Liver (tissue), 3 donors: ENCODE data around the gene TAF1C.

Experiments used
- EGR1 ChIP-seq, 2 donors: IDR thresholded peaks; 2 replicates each; pipeline ENCODE4 v1.6.1; 2016 to 2018; ENCODE audit warnings: antibody characterized with exemption in 2 of 2, low read depth in 2 of 2
- GABPA ChIP-seq, 2 donors: IDR thresholded peaks in 1 of 2; conservative IDR thresholded peaks in 1 of 2; 2 replicates each; pipeline ENCODE4 v1.6.1; 2016; ENCODE audit warnings: antibody characterized with exemption in 2 of 2, mild to moderate bottlenecking in 1 of 2, moderate library complexity in 1 of 2
- JUND ChIP-seq, 2 donors: IDR thresholded peaks; 2 replicates each; pipeline ENCODE4 v1.6.1; 2016; ENCODE audit warnings: antibody characterized with exemption in 2 of 2
- RAD21 ChIP-seq, 2 donors: IDR thresholded peaks; 2 replicates each; pipeline ENCODE4 v1.6.1; 2016; ENCODE audit warnings: antibody characterized with exemption in 2 of 2, mild to moderate bottlenecking in 2 of 2
- REST ChIP-seq: IDR thresholded peaks from 2 replicates; pipeline ENCODE4 v1.6.1; 2016; ENCODE audit warnings: antibody characterized with exemption, mild to moderate bottlenecking
- SP1 ChIP-seq: IDR thresholded peaks from 2 replicates; pipeline ENCODE4 v1.6.1; 2018; ENCODE audit warnings: antibody characterized with exemption, mild to moderate bottlenecking
- TAF1 ChIP-seq: conservative IDR thresholded peaks from 2 replicates; pipeline ENCODE4 v1.6.1; 2016; ENCODE audit warnings: antibody characterized with exemption, mild to moderate bottlenecking
- YY1 ChIP-seq: IDR thresholded peaks from 2 replicates; pipeline ENCODE4 v1.6.1; 2016; ENCODE audit warnings: antibody characterized with exemption, mild to moderate bottlenecking
- TF ChIP-seq, protein P1 (sequence below): fragments of 150-350 bp; IDR thresholded peaks from 2 replicates; pipeline ENCODE4 v1.5.1; 2017; ENCODE audit warnings: improper control_type of control experiment, low read depth, low read length; ENCODE audit not compliant: missing input control
- TF ChIP-seq, protein P2 (sequence below): IDR thresholded peaks from 2 replicates; pipeline ENCODE4 v1.6.1; 2016; ENCODE audit warnings: antibody characterized with exemption
- TF ChIP-seq, protein P3 (sequence below): IDR thresholded peaks from 2 replicates; pipeline ENCODE4 v1.6.1; 2016; ENCODE audit warnings: antibody characterized with exemption
- donor health status: healthy.
- donor health status: healthy.

DNA sequence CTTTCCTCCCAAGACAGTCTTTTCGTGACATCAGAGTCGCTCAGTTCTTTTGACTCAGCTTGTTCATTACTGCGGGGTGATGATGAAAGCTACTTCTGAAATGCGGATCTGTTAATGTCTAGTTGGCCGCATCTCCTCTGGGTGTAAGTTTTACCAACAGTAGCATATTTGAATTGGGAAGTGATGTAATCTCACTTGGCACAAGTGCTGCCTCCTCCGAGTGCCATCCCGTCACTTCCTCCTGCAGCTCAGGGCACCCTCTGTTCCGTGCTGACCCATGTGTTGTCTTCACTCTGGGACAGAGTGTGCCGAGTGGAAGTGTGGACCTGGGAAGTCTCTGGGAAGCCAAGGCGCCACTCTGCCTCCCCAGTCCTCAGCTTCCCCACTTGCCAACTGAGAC lies 13.0 kb upstream of the TAF1C start:
- TF ChIP-seq EGR1 (IDR thresholded peaks at IDR 0.05; ENCODE audit: low read depth in 2 of 2) (no peak), TAF1 (no peak), REST (no peak), SP1 (no peak), RAD21 (IDR thresholded peaks at IDR 0.05) (no peak), YY1 (no peak), GABPA (IDR thresholded peaks at IDR 0.05 in 1 of 2, conservative IDR thresholded peaks at IDR 0.05 in 1 of 2) (no peak), JUND (IDR thresholded peaks at IDR 0.05) (no peak)
- TF ChIP-seq, protein P1, sequence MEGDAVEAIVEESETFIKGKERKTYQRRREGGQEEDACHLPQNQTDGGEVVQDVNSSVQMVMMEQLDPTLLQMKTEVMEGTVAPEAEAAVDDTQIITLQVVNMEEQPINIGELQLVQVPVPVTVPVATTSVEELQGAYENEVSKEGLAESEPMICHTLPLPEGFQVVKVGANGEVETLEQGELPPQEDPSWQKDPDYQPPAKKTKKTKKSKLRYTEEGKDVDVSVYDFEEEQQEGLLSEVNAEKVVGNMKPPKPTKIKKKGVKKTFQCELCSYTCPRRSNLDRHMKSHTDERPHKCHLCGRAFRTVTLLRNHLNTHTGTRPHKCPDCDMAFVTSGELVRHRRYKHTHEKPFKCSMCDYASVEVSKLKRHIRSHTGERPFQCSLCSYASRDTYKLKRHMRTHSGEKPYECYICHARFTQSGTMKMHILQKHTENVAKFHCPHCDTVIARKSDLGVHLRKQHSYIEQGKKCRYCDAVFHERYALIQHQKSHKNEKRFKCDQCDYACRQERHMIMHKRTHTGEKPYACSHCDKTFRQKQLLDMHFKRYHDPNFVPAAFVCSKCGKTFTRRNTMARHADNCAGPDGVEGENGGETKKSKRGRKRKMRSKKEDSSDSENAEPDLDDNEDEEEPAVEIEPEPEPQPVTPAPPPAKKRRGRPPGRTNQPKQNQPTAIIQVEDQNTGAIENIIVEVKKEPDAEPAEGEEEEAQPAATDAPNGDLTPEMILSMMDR: no peak
- TF ChIP-seq, protein P2, sequence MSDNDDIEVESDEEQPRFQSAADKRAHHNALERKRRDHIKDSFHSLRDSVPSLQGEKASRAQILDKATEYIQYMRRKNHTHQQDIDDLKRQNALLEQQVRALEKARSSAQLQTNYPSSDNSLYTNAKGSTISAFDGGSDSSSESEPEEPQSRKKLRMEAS: no peak
- TF ChIP-seq, protein P3, sequence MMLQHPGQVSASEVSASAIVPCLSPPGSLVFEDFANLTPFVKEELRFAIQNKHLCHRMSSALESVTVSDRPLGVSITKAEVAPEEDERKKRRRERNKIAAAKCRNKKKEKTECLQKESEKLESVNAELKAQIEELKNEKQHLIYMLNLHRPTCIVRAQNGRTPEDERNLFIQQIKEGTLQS: no peak
